PC-3 (cell line): ENCODE data around the gene ZBTB7B. TPM values are rescaled to one million over a fixed set of nuclear protein-coding genes. Genes with fewer than 3 reads are reported as not detected.

Source experiments
- ATAC-seq: fragments of 200-7000 bp; cut with Tn5 transposase; 2 replicates; pipeline ENCODE4 v1.9.1; 2020; ENCODE audit warnings: mild to moderate bottlenecking, moderate library complexity
- BruUV-seq: library from RNA; stranded (reverse); fragments of 400-500 nt; replicated peaks from 2 replicates; lab custom pipeline; 2021; lab: Mats Ljungman, UMichigan
- CTCF ChIA-PET: fragments of 300-600 bp; sonication (Branson Sonifier 250); formaldehyde crosslinking; loops from one replicate; lab custom pipeline; 2022; ENCODE audit warnings: antibody characterized with exemption; lab: Charles Lee
- POLR2A ChIA-PET: fragments of 300-600 bp; sonication (Branson Sonifier 250); formaldehyde crosslinking; loops from one replicate; lab custom pipeline; 2022; ENCODE audit warnings: antibody characterized with exemption; ENCODE audit not compliant: unreplicated experiment; lab: Charles Lee
- DNase-seq: peaks from one replicate; pipeline ENCODE4 v3.0.0-alpha.2; 2015
- H2AFZ ChIP-seq: fragments of 300-600 bp; sonication (generic); 2 replicates; pipeline ENCODE4 v1.6.0; 2016; ENCODE audit warnings: antibody characterized with exemption, low read length
- H3F3A ChIP-seq: fragments of 300-600 bp; sonication (generic); one replicate; pipeline ENCODE4 v1.6.0; 2017; ENCODE audit warnings: antibody characterized with exemption, low read length, control low read depth, mild to moderate bottlenecking; ENCODE audit not compliant: unreplicated experiment
- H3K27ac ChIP-seq: fragments of 300-600 bp; sonication (generic); 2 replicates; pipeline ENCODE4 v1.5.1; 2016; ENCODE audit warnings: mild to moderate bottlenecking, low read length
- H3K27me3 ChIP-seq: fragments of 300-600 bp; sonication (generic); 2 replicates; pipeline ENCODE4 v1.6.1; 2016; ENCODE audit warnings: low read length, mixed read lengths
- H3K36me3 ChIP-seq: fragments of 300-600 bp; sonication (generic); 2 replicates; pipeline ENCODE4 v1.6.1; 2016; ENCODE audit warnings: low read depth, mixed run types, low read length, mixed read lengths
- H3K4me1 ChIP-seq: fragments of 300-600 bp; sonication (generic); 2 replicates; pipeline ENCODE4 v1.5.1; 2016; ENCODE audit warnings: low read length; ENCODE audit not compliant: insufficient read depth
- H3K4me2 ChIP-seq: fragments of 300-600 bp; sonication (generic); 2 replicates; pipeline ENCODE4 v1.6.0; 2016; ENCODE audit warnings: low read length
- H3K4me3 ChIP-seq: fragments of 300-600 bp; sonication (generic); 2 replicates; pipeline ENCODE4 v1.5.1; 2016; ENCODE audit warnings: mild to moderate bottlenecking, low read length, mixed read lengths
- H3K79me2 ChIP-seq: fragments of 300-600 bp; sonication (generic); 2 replicates; pipeline ENCODE4 v1.6.1; 2017; ENCODE audit warnings: low read length, mixed read lengths
- H3K9ac ChIP-seq: fragments of 300-600 bp; sonication (generic); 2 replicates; pipeline ENCODE4 v1.6.0; 2016; ENCODE audit warnings: mild to moderate bottlenecking, low read length
- H3K9me2 ChIP-seq: fragments of 300-600 bp; sonication (generic); replicated peaks from 2 replicates; pipeline ENCODE4 v1.6.1; 2016; ENCODE audit warnings: mixed run types, low read length, mixed read lengths
- H3K9me3 ChIP-seq: fragments of 300-600 bp; sonication (generic); 2 replicates; pipeline ENCODE4 v1.6.1; 2016; ENCODE audit warnings: low read length, mixed read lengths
- H4K20me1 ChIP-seq: fragments of 300-600 bp; sonication (generic); 2 replicates; pipeline ENCODE4 v1.6.1; 2016; ENCODE audit warnings: low read length, mixed read lengths
- EZH2 ChIP-seq: fragments of 300-600 bp; sonication (generic); IDR thresholded peaks from one replicate; pipeline ENCODE4 v1.6.1; 2017; ENCODE audit warnings: antibody characterized with exemption, mild to moderate bottlenecking, low read length; ENCODE audit not compliant: unreplicated experiment
- EZH2phosphoT487 ChIP-seq: fragments of 300-600 bp; sonication (generic); IDR thresholded peaks from 2 replicates; pipeline ENCODE4 v1.6.1; 2018; ENCODE audit warnings: mild to moderate bottlenecking, antibody characterized with exemption, low read length, borderline replicate concordance
- intact Hi-C: fragments of 100-400 bp; cut with micrococcal nuclease; formaldehyde crosslinking; loops from 2 replicates; pipeline ENCODE4 v1.9.0; 2023
- total RNA-seq: library from RNA; depleted of rRNA; stranded (reverse); fragments of >200 nt; gene quantifications from 2 replicates; pipeline ENCODE4 v1.2.3, GENCODE V29; 2014
- TF ChIP-seq, protein P1 (sequence below): fragments of 300-600 bp; sonication (generic); conservative IDR thresholded peaks from 2 replicates; pipeline ENCODE4 v1.5.1; 2017; ENCODE audit warnings: antibody characterized with exemption, low read depth, mild to moderate bottlenecking, low read length

Gene ZBTB7B
- total RNA-seq, 1 experiment from 2014 or later = 39.7 TPM

GRCh38 chr1:155019377-155020245 is 17.0 kb downstream of the ZBTB7B start:
- BruUV-seq = no TSS peak
- no peaks in the 10 kb centered on the region for H3K79me2 ChIP-seq
- H3K9ac ChIP-seq = no peak overlapping the region

DNA sequence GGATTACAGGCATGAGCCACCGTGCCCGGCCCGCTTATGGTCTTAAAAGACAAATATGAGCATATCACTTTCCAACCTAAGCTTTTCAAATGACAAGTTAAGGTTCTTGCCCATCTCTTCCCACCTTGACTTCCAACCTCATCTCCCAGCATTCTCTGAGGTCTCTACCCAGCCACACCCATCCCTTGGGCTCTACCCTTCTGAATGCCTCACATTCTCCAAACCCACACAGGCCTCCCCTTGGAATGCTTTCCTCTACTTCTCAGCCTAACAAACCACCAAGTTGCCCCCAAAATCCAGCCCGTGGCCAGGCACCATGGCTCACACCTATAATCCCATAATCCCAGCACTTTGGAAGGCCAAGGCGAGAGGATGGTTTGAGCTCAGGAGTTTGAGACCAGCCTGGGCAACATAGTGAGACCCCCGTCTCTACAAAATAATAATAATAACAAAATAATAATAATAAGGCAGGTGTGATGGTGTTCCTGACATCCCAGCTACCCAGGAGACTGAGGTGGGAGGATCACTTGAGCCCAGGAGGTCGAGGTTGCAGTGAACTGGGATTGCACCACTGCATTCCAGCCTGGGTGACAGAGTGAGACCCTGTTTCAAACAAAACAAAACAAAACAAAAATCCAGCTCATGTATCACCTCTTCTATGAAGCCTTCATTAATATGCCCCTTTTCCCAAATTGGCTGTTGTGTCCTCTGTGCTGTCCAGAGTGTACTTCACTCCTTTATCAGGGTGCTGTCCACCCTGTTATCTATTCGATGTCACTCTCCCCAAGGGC is 19.7 kb downstream of the ZBTB7B start:
- Histone ChIP-seq H3K9me3 (no peaks in the 10 kb centered on the region), H3K27ac (no peak overlapping the region), H3K9ac (no peak overlapping the region), H3K79me2 (no peaks in the 10 kb centered on the region), H3K36me3 (no peaks in the 10 kb centered on the region; the same call in 1 of the 2 replicates), H3K4me1 (peaks cover 19% of the 10 kb centered on the region), H4K20me1 (no peaks in the 10 kb centered on the region), H3K4me3 (no peak overlapping the region), H2AFZ (no peak overlapping the region), H3K27me3 (no peaks in the 10 kb centered on the region), H3F3A (no peaks in the 10 kb centered on the region), H3K9me2 (no peaks in the 10 kb centered on the region), H3K4me2 (no peak overlapping the region)
- ChIA-PET POLR2A (no interaction called here), CTCF (interaction anchor here (0.7 kb wide), 1 partner anchor 78 kb away, joined by 8 read pairs; no protein-coding TSS in a partner anchor)
- ATAC-seq = no peak
- TF ChIP-seq EZH2phosphoT487 (no peak), EZH2 (no peak)
- no TSS peak for BruUV-seq
- intact Hi-C loops = no loop called here
- DNase-seq = peak; percentile 35

More at GRCh38 chr1:155019377-155020245, 17.0 kb downstream of the ZBTB7B start:
- H4K20me1 ChIP-seq = no peaks in the 10 kb centered on the region
- H3K27ac ChIP-seq = no peak overlapping the region
- H3K4me2 ChIP-seq = no peak overlapping the region
- ATAC-seq (no peak), DNase-seq (no peak)
- peaks cover 21% of the 10 kb centered on the region for H3K4me1 ChIP-seq
- no peaks in the 10 kb centered on the region for H3K9me2 ChIP-seq
- H3F3A ChIP-seq = no peaks in the 10 kb centered on the region
- ChIA-PET CTCF (interaction anchor here (0.6 kb wide), 2 partner anchors 35 to 55 kb away, joined by 3 to 8 read pairs; no protein-coding TSS in a partner anchor), POLR2A (interaction anchor here (0.5 to 0.7 kb wide), 3 partner anchors 17 to 1096 kb away, joined by 3 to 8 read pairs (median 6); partner anchors contain the start of genes ADAM15 and ZBTB7B)
- H3K9me3 ChIP-seq = no peaks in the 10 kb centered on the region
- intact Hi-C loops = loop anchor here (5.0 kb wide), 1 partner anchor 33 kb away; the partner anchor contains the start of gene ADAM15
- no peak overlapping the region for H3K4me3 ChIP-seq
- peaks cover 18% of the 10 kb centered on the region for H3K36me3 ChIP-seq
- TF ChIP-seq, protein P1, sequence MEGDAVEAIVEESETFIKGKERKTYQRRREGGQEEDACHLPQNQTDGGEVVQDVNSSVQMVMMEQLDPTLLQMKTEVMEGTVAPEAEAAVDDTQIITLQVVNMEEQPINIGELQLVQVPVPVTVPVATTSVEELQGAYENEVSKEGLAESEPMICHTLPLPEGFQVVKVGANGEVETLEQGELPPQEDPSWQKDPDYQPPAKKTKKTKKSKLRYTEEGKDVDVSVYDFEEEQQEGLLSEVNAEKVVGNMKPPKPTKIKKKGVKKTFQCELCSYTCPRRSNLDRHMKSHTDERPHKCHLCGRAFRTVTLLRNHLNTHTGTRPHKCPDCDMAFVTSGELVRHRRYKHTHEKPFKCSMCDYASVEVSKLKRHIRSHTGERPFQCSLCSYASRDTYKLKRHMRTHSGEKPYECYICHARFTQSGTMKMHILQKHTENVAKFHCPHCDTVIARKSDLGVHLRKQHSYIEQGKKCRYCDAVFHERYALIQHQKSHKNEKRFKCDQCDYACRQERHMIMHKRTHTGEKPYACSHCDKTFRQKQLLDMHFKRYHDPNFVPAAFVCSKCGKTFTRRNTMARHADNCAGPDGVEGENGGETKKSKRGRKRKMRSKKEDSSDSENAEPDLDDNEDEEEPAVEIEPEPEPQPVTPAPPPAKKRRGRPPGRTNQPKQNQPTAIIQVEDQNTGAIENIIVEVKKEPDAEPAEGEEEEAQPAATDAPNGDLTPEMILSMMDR = no peak
- no peak for TF ChIP-seq EZH2
- TF ChIP-seq EZH2phosphoT487 = no peak
- no peaks in the 10 kb centered on the region for H3K27me3 ChIP-seq
- H2AFZ ChIP-seq = no peak overlapping the region

GRCh38 chr1:155022927-155023236 is 20.3 kb downstream of the ZBTB7B start:
- Histone ChIP-seq H3K9ac (no peak overlapping the region), H3K9me2 (no peaks in the 10 kb centered on the region), H3K4me3 (no peak overlapping the region), H3K9me3 (no peaks in the 10 kb centered on the region), H3K4me2 (no peak overlapping the region), H3K27me3 (no peaks in the 10 kb centered on the region), H3K79me2 (no peaks in the 10 kb centered on the region), H3K27ac (no peak overlapping the region), H3K36me3 (no peaks in the 10 kb centered on the region), H2AFZ (no peak overlapping the region), H4K20me1 (no peaks in the 10 kb centered on the region), H3F3A (no peaks in the 10 kb centered on the region), H3K4me1 (peaks cover 15% of the 10 kb centered on the region)
- intact Hi-C loops = no loop called here
- DNase-seq = peak; percentile 29
- no peak for ATAC-seq
- CTCF ChIA-PET = no interaction called here
- BruUV-seq = no TSS peak
- POLR2A ChIA-PET = no interaction called here
- no peak for TF ChIP-seq EZH2
- TF ChIP-seq EZH2phosphoT487 = no peak
- TF ChIP-seq, protein P1 = no peak
